ENCODE results near the gene FAAP100. TPM values are rescaled to one million over a fixed set of nuclear protein-coding genes. Genes with fewer than 3 reads are reported as not detected.

Gene FAAP100
- total RNA-seq, 4 donors from 2014 or later, result 9.2 to 27.7 (median 11.9) TPM

DNA sequence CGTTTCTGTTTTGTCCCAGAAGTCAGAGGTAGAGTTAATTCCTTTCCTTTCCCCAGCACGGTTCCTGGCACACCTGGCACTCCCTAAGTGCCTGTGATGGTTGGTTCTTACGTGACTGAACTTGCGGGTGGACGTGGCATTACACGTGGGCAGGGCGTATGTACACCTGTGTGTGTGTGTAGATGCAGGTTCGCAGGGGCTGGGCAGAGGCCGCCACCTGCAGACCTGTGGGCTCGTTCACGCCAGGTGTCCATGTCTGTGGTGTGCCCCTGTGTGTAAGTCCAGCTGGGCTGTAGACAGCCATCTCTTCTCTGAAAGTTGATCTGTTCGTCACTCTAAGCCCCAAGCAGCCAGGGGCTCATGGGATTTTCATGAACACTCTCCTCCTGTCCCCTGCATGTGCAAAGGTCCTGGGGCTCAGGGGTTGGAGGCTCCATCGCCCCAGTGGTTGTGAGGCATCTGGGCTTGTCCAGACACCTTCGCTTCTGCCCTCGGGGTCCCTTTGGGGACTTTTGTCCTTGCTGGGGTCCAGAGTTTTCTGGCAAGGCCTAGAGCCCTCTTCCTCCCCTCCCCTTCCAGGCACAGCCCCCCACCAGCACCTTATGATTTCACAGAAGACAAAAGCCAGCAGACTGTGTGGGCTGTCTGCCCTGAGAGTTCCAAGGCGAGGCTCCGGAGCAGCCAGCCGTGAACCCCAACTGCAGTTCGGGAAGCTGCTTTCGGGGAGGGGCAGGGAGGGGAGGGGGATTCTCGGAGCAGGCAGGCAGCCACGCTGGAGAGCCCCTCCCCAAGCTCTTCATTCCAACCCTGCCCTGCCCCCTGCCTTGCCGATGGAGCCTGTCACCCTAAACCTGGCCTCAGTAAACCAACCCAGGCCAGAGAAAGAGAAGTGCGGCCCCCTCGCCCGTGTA lies 29.4 kb downstream of the FAAP100 start:
- TF ChIP-seq, protein P1, sequence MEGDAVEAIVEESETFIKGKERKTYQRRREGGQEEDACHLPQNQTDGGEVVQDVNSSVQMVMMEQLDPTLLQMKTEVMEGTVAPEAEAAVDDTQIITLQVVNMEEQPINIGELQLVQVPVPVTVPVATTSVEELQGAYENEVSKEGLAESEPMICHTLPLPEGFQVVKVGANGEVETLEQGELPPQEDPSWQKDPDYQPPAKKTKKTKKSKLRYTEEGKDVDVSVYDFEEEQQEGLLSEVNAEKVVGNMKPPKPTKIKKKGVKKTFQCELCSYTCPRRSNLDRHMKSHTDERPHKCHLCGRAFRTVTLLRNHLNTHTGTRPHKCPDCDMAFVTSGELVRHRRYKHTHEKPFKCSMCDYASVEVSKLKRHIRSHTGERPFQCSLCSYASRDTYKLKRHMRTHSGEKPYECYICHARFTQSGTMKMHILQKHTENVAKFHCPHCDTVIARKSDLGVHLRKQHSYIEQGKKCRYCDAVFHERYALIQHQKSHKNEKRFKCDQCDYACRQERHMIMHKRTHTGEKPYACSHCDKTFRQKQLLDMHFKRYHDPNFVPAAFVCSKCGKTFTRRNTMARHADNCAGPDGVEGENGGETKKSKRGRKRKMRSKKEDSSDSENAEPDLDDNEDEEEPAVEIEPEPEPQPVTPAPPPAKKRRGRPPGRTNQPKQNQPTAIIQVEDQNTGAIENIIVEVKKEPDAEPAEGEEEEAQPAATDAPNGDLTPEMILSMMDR (IDR thresholded peaks at IDR 0.05; ENCODE audit: low read depth), result no peak

DNA sequence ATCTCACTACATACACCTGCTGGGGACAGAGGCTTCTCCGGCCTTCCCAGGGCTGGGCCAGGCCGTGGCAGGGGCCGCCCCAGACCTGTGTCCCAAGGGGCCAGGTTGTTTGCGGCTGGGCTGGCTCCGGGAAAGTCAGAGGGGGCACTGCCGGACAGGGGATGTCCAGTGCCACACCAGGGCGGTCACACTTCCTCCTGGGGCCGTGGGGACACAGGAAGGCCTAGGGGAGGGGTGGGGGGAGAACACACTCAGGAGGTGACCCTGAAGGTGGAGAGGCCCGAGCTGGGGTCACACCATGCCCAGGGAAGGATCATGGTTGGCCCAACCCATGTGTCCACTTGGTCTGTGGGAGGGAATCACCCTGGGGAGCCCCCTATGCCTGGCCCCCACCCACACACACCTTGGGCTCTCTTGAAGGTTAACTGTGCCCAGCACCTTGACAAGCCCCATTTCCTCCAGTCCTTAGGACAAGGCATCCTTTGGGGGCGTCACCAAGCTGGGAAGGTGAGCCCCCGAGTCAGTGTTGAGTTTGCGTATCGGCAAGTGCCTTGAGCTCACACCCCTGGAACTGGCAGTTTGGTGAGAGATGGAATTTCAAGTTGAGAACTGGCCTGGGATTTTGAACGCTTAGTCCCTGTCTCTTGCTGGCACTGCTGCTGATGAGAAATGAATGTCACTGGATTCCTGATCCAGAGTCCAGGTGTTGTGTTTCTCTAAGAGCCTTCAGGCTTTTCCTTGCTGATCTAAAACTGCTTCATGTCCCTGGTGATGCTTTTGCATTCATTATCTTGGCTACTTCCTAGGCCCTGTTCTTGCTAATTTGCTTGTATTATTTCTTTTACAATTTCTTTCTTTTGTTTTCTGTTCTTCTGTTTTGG lies 31.9 kb downstream of the FAAP100 start:
- TF ChIP-seq, protein P1 (IDR thresholded peaks at IDR 0.05; ENCODE audit: low read depth), result no peak

DNA sequence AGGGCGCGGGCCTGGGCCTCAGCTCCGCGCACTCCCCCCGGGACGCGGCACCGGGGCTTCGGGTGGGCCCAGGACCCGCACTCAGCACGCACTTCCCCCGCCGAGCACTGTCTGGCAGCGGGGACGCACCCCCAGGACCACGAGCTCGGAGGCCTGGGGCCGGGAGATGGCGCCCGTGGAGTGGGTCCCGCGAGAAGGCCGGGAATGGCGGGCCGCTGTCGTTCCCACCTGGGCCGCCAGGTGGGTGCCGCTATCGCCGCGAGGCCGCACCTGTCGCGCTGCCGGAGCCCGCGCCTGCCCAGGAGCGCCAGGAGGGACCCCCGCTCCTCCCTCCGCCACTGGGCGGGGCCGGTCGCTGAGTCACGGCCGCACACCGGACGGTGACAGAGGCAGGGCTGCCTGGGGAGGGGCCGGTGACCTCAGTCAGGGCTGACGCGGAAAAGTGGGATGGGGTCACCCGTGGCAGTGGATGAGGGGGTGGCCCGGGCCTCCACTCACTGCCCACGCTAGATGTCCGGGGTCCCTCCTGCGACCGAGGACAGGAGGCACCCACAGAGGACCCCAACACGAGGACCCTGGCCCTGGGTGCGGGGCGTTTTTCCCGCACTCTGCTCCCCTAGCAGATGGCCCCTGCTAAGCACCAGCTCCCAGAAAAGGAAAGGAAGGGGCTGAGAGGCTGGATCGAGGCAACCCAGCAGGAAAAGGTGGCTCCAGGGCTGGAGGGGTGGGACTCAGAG lies 32.7 kb downstream of the FAAP100 start:
- TF ChIP-seq, protein P1 (IDR thresholded peaks at IDR 0.05; ENCODE audit: low read depth), result no peak

- TF ChIP-seq, protein P1 (IDR thresholded peaks at IDR 0.05; ENCODE audit: low read depth), result no peak
These were observed 33.3 kb downstream of the FAAP100 start for GRCh38 chr17:81518785-81519283.

DNA sequence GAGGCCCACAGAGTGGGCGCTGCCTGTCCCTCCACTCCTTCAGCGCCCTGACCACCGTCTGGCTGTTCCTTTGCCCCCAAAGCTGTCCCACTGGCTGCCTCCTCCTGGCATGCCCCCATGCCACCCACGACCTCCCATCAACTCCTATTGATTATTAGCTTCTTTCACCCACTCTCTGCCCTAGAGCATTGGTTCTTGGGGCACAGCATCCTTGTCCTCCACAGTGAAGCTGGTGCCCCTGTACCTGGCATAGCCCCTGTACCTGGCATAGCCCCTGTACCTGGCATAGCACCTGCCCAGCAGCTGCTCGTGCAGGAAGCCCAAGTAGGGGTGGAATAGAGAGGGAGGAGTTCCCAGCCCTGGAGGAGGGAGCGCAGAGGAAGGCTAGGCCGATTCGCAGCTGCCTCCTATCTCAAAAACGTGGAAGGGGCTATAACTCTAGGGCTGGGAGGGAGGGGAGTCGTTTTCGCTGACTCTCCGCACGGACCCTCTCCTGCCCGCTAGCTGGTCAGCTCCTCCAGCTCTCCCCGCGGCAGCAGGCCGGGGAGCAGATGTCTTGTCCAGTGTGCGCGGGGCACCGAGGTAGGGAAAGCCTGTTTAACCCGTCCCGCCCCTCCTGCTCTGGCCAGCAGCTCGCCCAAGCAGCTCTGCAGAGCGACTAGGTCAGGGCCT lies 33.9 kb downstream of the FAAP100 start:
- TF ChIP-seq, protein P1 (IDR thresholded peaks at IDR 0.05; ENCODE audit: low read depth), result no peak

DNA sequence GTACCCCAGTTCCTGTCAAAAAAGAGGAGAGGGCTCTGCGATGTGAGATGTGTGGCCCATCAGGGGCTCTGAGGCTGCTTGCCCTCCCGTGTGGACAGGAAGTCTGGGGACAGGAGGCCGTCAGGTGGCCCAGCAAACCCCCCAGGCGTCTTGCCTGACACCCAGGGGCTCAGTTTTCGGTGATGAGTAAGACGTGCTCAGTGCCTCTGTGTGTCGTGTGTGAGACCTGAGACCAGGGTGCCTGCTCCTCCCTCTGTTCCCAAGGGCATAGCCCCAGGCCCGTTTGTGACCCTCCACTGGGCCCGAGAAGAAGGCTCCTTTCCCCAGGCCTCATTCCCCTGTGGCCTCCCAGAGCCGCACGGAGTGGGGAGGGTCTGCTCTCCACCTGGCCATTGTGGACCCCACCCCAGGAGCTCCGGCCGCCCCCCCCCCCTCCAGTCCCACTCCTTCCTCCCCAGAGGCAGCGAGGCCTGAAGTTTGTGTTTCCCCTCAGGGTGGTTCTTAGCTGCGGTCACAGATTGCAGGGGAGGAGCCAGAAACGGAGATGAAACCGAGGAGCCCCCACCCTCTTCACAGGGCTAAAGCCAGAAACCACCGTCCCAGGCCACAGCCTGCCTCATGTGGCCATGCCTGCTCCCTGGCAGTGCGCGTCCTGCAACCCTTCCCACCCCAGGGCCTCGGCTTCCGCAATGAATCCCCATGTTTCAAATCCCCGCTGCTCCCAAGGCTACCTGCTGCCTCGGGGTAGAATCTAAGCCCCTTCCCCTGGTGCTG lies 34.6 kb downstream of the FAAP100 start:
- TF ChIP-seq, protein P1 (IDR thresholded peaks at IDR 0.05; ENCODE audit: low read depth), result no peak
